ENCODE data around the gene GNAQ.

Gene GNAQ

GRCh38 chr9:78001946-78002731 is 29.5 kb downstream of the GNAQ start:
- no peak for TF ChIP-seq GATA3 (IDR thresholded peaks at IDR 0.05; ENCODE audit: low read depth, low read length)
- no peak for TF ChIP-seq GATA2 (IDR thresholded peaks at IDR 0.05; ENCODE audit: low read depth, low read length)

GRCh38 chr9:78000221-78000620 is 31.4 kb downstream of the GNAQ start:
- TF ChIP-seq GATA2 (IDR thresholded peaks at IDR 0.05; ENCODE audit: low read depth, low read length) (no peak), GATA3 (IDR thresholded peaks at IDR 0.05; ENCODE audit: low read depth, low read length) (no peak)

- TF ChIP-seq GATA2 (IDR thresholded peaks at IDR 0.05; ENCODE audit: low read depth, low read length): no peak
Measured at GRCh38 chr9:77999231-77999631, 32.4 kb downstream of the GNAQ start.

- TF ChIP-seq GATA3 (IDR thresholded peaks at IDR 0.05; ENCODE audit: low read depth, low read length) (no peak), GATA2 (IDR thresholded peaks at IDR 0.05; ENCODE audit: low read depth, low read length) (peak; percentile 72)
Measured at GRCh38 chr9:77997611-77998284, 33.9 kb downstream of the GNAQ start.

- TF ChIP-seq GATA2 (IDR thresholded peaks at IDR 0.05; ENCODE audit: low read depth, low read length) (no peak), GATA3 (IDR thresholded peaks at IDR 0.05; ENCODE audit: low read depth, low read length) (no peak)
Measured at GRCh38 chr9:77996696-77997095, 34.9 kb downstream of the GNAQ start.

GRCh38 chr9:77991191-77991590 is 40.4 kb downstream of the GNAQ start:
- TF ChIP-seq GATA2 (IDR thresholded peaks at IDR 0.05; ENCODE audit: low read depth, low read length) (no peak), GATA3 (IDR thresholded peaks at IDR 0.05; ENCODE audit: low read depth, low read length) (no peak)

GRCh38 chr9:77989909-77990308 is 41.7 kb downstream of the GNAQ start:
- no peak for TF ChIP-seq GATA2 (IDR thresholded peaks at IDR 0.05; ENCODE audit: low read depth, low read length)
- no peak for TF ChIP-seq GATA3 (IDR thresholded peaks at IDR 0.05; ENCODE audit: low read depth, low read length)

GRCh38 chr9:77989458-77989857 is 42.2 kb downstream of the GNAQ start:
- TF ChIP-seq GATA2 (IDR thresholded peaks at IDR 0.05; ENCODE audit: low read depth, low read length) (no peak), GATA3 (IDR thresholded peaks at IDR 0.05; ENCODE audit: low read depth, low read length) (no peak)

GRCh38 chr9:77988630-77989029 is 43.0 kb downstream of the GNAQ start:
- no peak for TF ChIP-seq GATA2 (IDR thresholded peaks at IDR 0.05; ENCODE audit: low read depth, low read length)
- no peak for TF ChIP-seq GATA3 (IDR thresholded peaks at IDR 0.05; ENCODE audit: low read depth, low read length)

- TF ChIP-seq GATA2 (IDR thresholded peaks at IDR 0.05; ENCODE audit: low read depth, low read length) (no peak), GATA3 (IDR thresholded peaks at IDR 0.05; ENCODE audit: low read depth, low read length) (no peak)
Measured at GRCh38 chr9:77987880-77988525, 43.6 kb downstream of the GNAQ start.

GRCh38 chr9:77987081-77987656 is 44.4 kb downstream of the GNAQ start:
- TF ChIP-seq GATA2 (IDR thresholded peaks at IDR 0.05; ENCODE audit: low read depth, low read length) (peak; percentile 79), GATA3 (IDR thresholded peaks at IDR 0.05; ENCODE audit: low read depth, low read length) (peak; percentile 90)

- TF ChIP-seq GATA3 (IDR thresholded peaks at IDR 0.05; ENCODE audit: low read depth, low read length): no peak
- TF ChIP-seq GATA2 (IDR thresholded peaks at IDR 0.05; ENCODE audit: low read depth, low read length): no peak
Measured at GRCh38 chr9:77985996-77986395, 45.6 kb downstream of the GNAQ start.

GRCh38 chr9:77983320-77983662 is 48.3 kb downstream of the GNAQ start:
- TF ChIP-seq GATA3 (IDR thresholded peaks at IDR 0.05; ENCODE audit: low read depth, low read length) (no peak), GATA2 (IDR thresholded peaks at IDR 0.05; ENCODE audit: low read depth, low read length) (no peak)

GRCh38 chr9:77982581-77983319 is 48.9 kb downstream of the GNAQ start:
- TF ChIP-seq GATA2 (IDR thresholded peaks at IDR 0.05; ENCODE audit: low read depth, low read length) (no peak), GATA3 (IDR thresholded peaks at IDR 0.05; ENCODE audit: low read depth, low read length) (no peak)

Data from SH-SY5Y (cell line).